Measurements from ENCODE around the gene FAM25C.
"Not testable (repeated sequence)": the region's sequence is repeated elsewhere in the genome, so short reads cannot be mapped to it uniquely, and the experiment has no call there.

Gene FAM25C

GRCh38 chr10:47957158-47957557 is 42.4 kb downstream of the FAM25C start:
- H3K4me3 ChIP-seq (ENCODE audit: low read length) = not testable (repeated sequence)

GRCh38 chr10:47947424-47947823 is 52.2 kb downstream of the FAM25C start:
- not testable (repeated sequence) for H3K4me3 ChIP-seq (ENCODE audit: low read length)
